HepG2 (cell line): Measurements from ENCODE around the gene ZDHHC18. TPM values are rescaled to one million over a fixed set of nuclear protein-coding genes. Genes with fewer than 3 reads are reported as not detected.
"Not testable (repeated sequence)": the region's sequence is repeated elsewhere in the genome, so short reads cannot be mapped to it uniquely, and the experiment has no call there.

Source experiments
- ATAC-seq: fragments of 200-7000 bp; cut with Tn5 transposase; 3 replicates; pipeline ENCODE4 v1.9.1; 2020; ENCODE audit warnings: mild to moderate bottlenecking, moderate library complexity
- BruUV-seq: library from RNA; stranded (reverse); fragments of 400-500 nt; replicated peaks from 2 replicates; lab custom pipeline; 2021; lab: Mats Ljungman, UMichigan
- CTCF ChIA-PET: fragments of 300-600 bp; formaldehyde crosslinking; extraction: SDS; loops from one replicate; lab custom pipeline; 2021; ENCODE audit warnings: low total read pairs, inconsistent platforms, low intra/inter-chr PET ratio; lab: Yijun Ruan, JAX
- POLR2A ChIA-PET: fragments of 350-600 bp; sonication (Branson Sonifier 250); formaldehyde crosslinking; loops from one replicate; lab custom pipeline; 2020; ENCODE audit warnings: antibody characterized with exemption, inconsistent platforms; lab: Yijun Ruan, JAX
- DNase-seq: peaks from one replicate; pipeline ENCODE4 v3.0.0-alpha.2; 2015; ENCODE audit warnings: low spot score
- FAIRE-seq: peaks from 3 replicates; lab custom pipeline; 2011; peaks lifted over from hg19 to GRCh38; lab: Jason Lieb, UNC
- H2AFZ ChIP-seq: one replicate; pipeline ENCODE4 v1.6.1; 2011; ENCODE audit warnings: low read length, inconsistent platforms
- H3K27ac ChIP-seq: fragments of 300-600 bp; 3 replicates; pipeline ENCODE4 v1.8.0; 2011; ENCODE audit warnings: mixed run types, mild to moderate bottlenecking, mixed read lengths, low read length, inconsistent platforms; ENCODE audit not compliant: insufficient read depth; ENCODE audit errors: extremely low read length
- H3K27me3 ChIP-seq, 2 experiments: fragments of 200-600 bp in 1 of 2; 2 replicates in 1 of 2; 3 replicates in 1 of 2; pipeline versions ENCODE4 v1.6.0 to v1.8.0; 2011; ENCODE audit warnings: low read length in 2 of 2, mild to moderate bottlenecking in 2 of 2, moderate library complexity in 2 of 2, inconsistent platforms in 1 of 2; ENCODE audit not compliant: insufficient read depth in 2 of 2, control insufficient read depth in 1 of 2
- H3K36me3 ChIP-seq, 2 experiments: fragments of 200-600 bp in 1 of 2; replicated peaks in 1 of 2; 2 replicates in 1 of 2; 3 replicates in 1 of 2; pipeline versions ENCODE4 v1.5.1 to v1.8.0; 2011; ENCODE audit warnings: low read length in 2 of 2, inconsistent platforms in 1 of 2; ENCODE audit not compliant: insufficient read depth in 2 of 2, control insufficient read depth in 1 of 2
- H3K4me1 ChIP-seq: 2 replicates; pipeline ENCODE4 v1.5.1; 2012; ENCODE audit warnings: low read length, inconsistent platforms; ENCODE audit not compliant: insufficient read depth
- H3K4me2 ChIP-seq: 2 replicates; pipeline ENCODE4 v1.6.0; 2011; ENCODE audit warnings: low read depth, low read length, inconsistent platforms
- H3K4me3 ChIP-seq, 3 experiments: fragments of 200-600 bp in 1 of 3; sonication (generic), shearing (Covaris generic) in 1 of 3; replicated peaks in 1 of 3; 2 replicates each; pipeline ENCODE4 v1.5.1; 2011 to 2016; ENCODE audit warnings: low read length in 3 of 3, inconsistent platforms in 2 of 3, low read depth in 2 of 3, mild to moderate bottlenecking in 2 of 3, control low read depth in 1 of 3, mixed read lengths in 1 of 3; ENCODE audit not compliant: insufficient read depth in 1 of 3
- H3K79me2 ChIP-seq: one replicate; pipeline ENCODE4 v1.6.1; 2011; ENCODE audit warnings: low read length, inconsistent platforms; ENCODE audit not compliant: insufficient read depth
- H3K9ac ChIP-seq: 2 replicates; pipeline ENCODE4 v1.6.0; 2011; ENCODE audit warnings: mild to moderate bottlenecking, low read depth, low read length, inconsistent platforms; ENCODE audit not compliant: insufficient read depth
- H3K9me3 ChIP-seq: 2 replicates; pipeline ENCODE4 v1.5.1; 2012; ENCODE audit warnings: mild to moderate bottlenecking, low read length
- H4K20me1 ChIP-seq: 2 replicates; pipeline ENCODE4 v1.6.0; 2011; ENCODE audit warnings: inconsistent platforms, mild to moderate bottlenecking, low read length, moderate library complexity; ENCODE audit not compliant: insufficient read depth
- EP300 ChIP-seq, 3 experiments: sonication (generic) in 1 of 3; formaldehyde crosslinking in 1 of 3; IDR thresholded peaks; 2 replicates each; pipeline versions ENCODE4 v1.5.1 to v1.6.1; 2011 to 2020; ENCODE audit warnings: low read depth in 2 of 3, low read length in 2 of 3, borderline replicate concordance in 1 of 3, improper control_type of control experiment in 1 of 3, mild to moderate bottlenecking in 1 of 3, missing genetic modification reagents in 1 of 3, moderate library complexity in 1 of 3
- TBX3 ChIP-seq: fragments of 450-650 bp; IDR thresholded peaks from 2 replicates; pipeline ENCODE4 v1.6.1; 2017; ENCODE audit warnings: antibody characterized with exemption, mild to moderate bottlenecking, inconsistent platforms, borderline replicate concordance
- ZFYVE20 ChIP-seq: sonication (generic); formaldehyde crosslinking; IDR thresholded peaks from 2 replicates; pipeline ENCODE4 v1.8.0; 2023; ENCODE audit warnings: low read depth, mild to moderate bottlenecking, moderate library complexity, missing genetic modification reagents, borderline replicate concordance
- WGBS: methylation state at CpG from one replicate; pipeline ENCODE4 v1.1.6; 2017; ENCODE audit warnings: low lambda C conversion rate; 5-methylcytosine and 5-hydroxymethylcytosine counted together
- in situ Hi-C: cut with HindIII; loops from 2 replicates; pipeline ENCODE4 v1.10.0; 2017; ENCODE audit warnings: low pct_unique_long_range_greater_than_20kb; ENCODE audit not compliant: extremely low pct_ligation_motif_present
- intact Hi-C: fragments of 100-400 bp; cut with micrococcal nuclease; formaldehyde crosslinking; loops from one replicate; pipeline ENCODE4 v1.10.0; 2022; ENCODE audit not compliant: unreplicated experiment
- polyA plus RNA-seq, 8 experiments: library from polyadenylated mRNA; depleted of rRNA in 3 of 8; stranded (reverse) in 7 of 8; unstranded in 1 of 8; fragments of >200 nt; fragmentation: Illumina TruSeq in 4 of 8; extraction: Trizol in 4 of 8; gene quantifications; 2 replicates each; pipeline versions ENCODE4 v1.2.1 to v1.2.3, GENCODE V29; 2011 to 2016; ENCODE audit warnings: low read depth in 4 of 8, missing spikeins in 1 of 8, mixed read lengths in 1 of 8; ENCODE audit not compliant: insufficient read depth in 1 of 8
- total RNA-seq, 5 experiments: library from RNA; depleted of rRNA; stranded (reverse); fragments of >200 nt; fragmentation: Illumina TruSeq; extraction: Trizol; gene quantifications; 2 replicates each; pipeline ENCODE4 v1.2.3, GENCODE V29; 2016; ENCODE audit warnings: low read depth in 1 of 5
- TF ChIP-seq, protein P1 (sequence below): sonication (generic); formaldehyde crosslinking; IDR thresholded peaks from 2 replicates; pipeline ENCODE4 v1.5.0; 2020; ENCODE audit warnings: mild to moderate bottlenecking, missing genetic modification reagents, moderate library complexity
- TF ChIP-seq, protein P2 (sequence below): sonication (generic); formaldehyde crosslinking; IDR thresholded peaks from 2 replicates; pipeline ENCODE4 v1.4.0; 2020; ENCODE audit warnings: missing genetic modification reagents

ZDHHC18 gene
- total and polyA plus RNA-seq, 2 of the 13 experiments (the other 11 are each of a cell fraction or from before 2014, with no cell fraction given): 13.2 to 35.3 TPM

DNA sequence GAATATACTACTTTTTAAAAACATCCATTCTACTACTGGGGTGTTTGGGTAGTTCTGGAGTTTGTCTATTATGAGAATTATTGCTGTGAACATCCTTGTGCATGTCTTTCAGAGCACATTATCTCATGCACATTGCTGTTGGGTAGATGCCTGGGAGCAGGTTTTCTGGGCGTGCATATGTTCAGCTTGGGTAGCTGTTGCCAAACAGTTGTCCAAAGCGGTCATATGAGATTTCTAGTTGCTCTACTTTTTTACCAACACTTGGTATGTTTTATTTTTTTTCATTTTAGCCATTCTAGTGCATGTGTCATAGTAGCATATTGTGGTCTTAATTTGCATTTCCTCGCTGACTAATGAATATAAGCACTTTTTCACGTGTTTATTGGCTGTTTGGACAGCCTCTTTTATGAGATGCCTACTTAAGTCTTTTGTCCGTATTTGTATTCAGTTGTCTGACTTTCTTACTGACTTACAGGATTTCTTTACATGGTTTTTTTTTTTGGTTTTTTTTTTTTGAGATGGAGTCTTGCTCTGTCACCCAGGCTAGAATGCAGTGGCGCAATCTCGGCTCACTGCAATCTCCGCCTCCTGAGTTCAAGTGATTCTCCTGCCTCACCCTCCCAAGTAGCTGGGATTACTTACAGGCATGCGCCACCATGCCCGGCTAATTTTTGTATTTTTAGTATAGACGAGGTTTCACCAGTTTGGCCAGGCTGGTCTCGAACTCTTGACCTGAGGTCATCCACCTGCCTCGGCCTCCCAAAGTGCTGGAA, 18.1 kb downstream of the ZDHHC18 start:
- Histone ChIP-seq H3K4me2 (no peak overlapping the region), H3K9me3 (no peaks in the 10 kb centered on the region), H3K36me3 (peaks cover 7 to 24% of the 10 kb centered on the region in 2 experiments; a peak in 4 of 5 replicates), H3K79me2 (no peaks in the 10 kb centered on the region), H2AFZ (no peak overlapping the region), H4K20me1 (no peaks in the 10 kb centered on the region), H3K4me3 (no peak overlapping the region), H3K9ac (no peak overlapping the region), H3K27me3 (no peaks in the 10 kb centered on the region), H3K27ac (no peak overlapping the region)
- FAIRE-seq: no peak
- no peak for DNase-seq
- intact Hi-C loops: no loop called here
- in situ Hi-C loops: no loop called here
- no TSS peak for BruUV-seq
- WGBS: 96% methylated on average over 13 of the region's 13 CpGs
- ATAC-seq: no peak
- TF ChIP-seq, protein P1, sequence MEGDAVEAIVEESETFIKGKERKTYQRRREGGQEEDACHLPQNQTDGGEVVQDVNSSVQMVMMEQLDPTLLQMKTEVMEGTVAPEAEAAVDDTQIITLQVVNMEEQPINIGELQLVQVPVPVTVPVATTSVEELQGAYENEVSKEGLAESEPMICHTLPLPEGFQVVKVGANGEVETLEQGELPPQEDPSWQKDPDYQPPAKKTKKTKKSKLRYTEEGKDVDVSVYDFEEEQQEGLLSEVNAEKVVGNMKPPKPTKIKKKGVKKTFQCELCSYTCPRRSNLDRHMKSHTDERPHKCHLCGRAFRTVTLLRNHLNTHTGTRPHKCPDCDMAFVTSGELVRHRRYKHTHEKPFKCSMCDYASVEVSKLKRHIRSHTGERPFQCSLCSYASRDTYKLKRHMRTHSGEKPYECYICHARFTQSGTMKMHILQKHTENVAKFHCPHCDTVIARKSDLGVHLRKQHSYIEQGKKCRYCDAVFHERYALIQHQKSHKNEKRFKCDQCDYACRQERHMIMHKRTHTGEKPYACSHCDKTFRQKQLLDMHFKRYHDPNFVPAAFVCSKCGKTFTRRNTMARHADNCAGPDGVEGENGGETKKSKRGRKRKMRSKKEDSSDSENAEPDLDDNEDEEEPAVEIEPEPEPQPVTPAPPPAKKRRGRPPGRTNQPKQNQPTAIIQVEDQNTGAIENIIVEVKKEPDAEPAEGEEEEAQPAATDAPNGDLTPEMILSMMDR (CRISPR knock-in tag): no peak
- TF ChIP-seq EP300 (IDR thresholded peaks at IDR 0.05; ENCODE audit: low read depth in 2 of 2, low read length in 2 of 2) (no peak), EP300 (CRISPR knock-in tag; IDR thresholded peaks at IDR 0.05; ENCODE audit: borderline replicate concordance) (no peak), TBX3 (no peak), ZFYVE20 (no peak)
- TF ChIP-seq, protein P2, sequence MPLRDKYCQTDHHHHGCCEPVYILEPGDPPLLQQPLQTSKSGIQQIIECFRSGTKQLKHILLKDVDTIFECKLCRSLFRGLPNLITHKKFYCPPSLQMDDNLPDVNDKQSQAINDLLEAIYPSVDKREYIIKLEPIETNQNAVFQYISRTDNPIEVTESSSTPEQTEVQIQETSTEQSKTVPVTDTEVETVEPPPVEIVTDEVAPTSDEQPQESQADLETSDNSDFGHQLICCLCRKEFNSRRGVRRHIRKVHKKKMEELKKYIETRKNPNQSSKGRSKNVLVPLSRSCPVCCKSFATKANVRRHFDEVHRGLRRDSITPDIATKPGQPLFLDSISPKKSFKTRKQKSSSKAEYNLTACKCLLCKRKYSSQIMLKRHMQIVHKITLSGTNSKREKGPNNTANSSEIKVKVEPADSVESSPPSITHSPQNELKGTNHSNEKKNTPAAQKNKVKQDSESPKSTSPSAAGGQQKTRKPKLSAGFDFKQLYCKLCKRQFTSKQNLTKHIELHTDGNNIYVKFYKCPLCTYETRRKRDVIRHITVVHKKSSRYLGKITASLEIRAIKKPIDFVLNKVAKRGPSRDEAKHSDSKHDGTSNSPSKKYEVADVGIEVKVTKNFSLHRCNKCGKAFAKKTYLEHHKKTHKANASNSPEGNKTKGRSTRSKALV (CRISPR knock-in tag): no peak
- TF ChIP-seq, all 625 proteins: peak for 0
- CTCF ChIA-PET: no interaction called here
- POLR2A ChIA-PET: no interaction called here
- peaks cover 29% of the 10 kb centered on the region for H3K4me1 ChIP-seq

DNA sequence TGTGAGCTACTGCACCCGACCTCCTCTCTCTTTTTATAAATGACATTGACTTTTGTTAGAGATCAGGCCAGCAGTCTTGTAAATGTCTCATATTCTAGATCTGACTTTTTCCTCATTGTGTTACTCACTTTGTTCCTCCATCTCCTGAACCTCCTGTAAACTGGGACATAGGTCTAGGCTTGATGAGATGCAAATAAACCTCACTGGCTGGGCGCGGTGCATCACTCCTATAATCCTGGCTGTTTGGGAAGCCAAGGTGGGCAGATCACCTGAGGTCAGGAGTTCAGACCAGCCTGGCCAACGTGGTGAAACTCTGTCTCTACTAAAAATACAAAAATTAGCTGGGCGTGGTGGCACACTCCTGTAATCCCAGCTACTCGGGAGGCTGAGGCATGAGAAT, 21.3 kb downstream of the ZDHHC18 start:
- WGBS: 97% methylated on average over 6 of the region's 6 CpGs
- CTCF ChIA-PET, DNase-seq, in situ Hi-C loops, H3K27ac ChIP-seq, H4K20me1 ChIP-seq, H3K79me2 ChIP-seq, intact Hi-C loops, H3K27me3 ChIP-seq, FAIRE-seq, H3K9me3 ChIP-seq, H3K4me2 ChIP-seq, H3K4me3 ChIP-seq, BruUV-seq, ATAC-seq, H2AFZ ChIP-seq, H3K9ac ChIP-seq: not testable (repeated sequence)
- Histone ChIP-seq H3K36me3 (peaks cover 15 to 43% of the 10 kb centered on the region in 2 experiments), H3K4me1 (peaks cover 17% of the 10 kb centered on the region)
- POLR2A ChIA-PET: interaction anchor here (1.8 kb wide), 1 partner anchor 11 kb away, joined by 4 read pairs; no protein-coding TSS in a partner anchor
